ENCODE data around the gene GRAMD2B.

GRAMD2B gene

GRCh38 chr5:126454081-126454480, 30.9 kb downstream of the GRAMD2B start:
- H3K4me1 ChIP-seq (ENCODE audit: control insufficient read depth, insufficient read depth, low read length), result no peaks in the 10 kb centered on the region
- no peaks in the 10 kb centered on the region for H3K27me3 ChIP-seq (ENCODE audit: control insufficient read depth, insufficient read depth, low read length)
- H3K36me3 ChIP-seq (ENCODE audit: control insufficient read depth, insufficient read depth, low read length), result no peaks in the 10 kb centered on the region
- no peak overlapping the region for H3K9ac ChIP-seq (ENCODE audit: low read depth, low read length)
- no peak overlapping the region for H3K4me3 ChIP-seq (ENCODE audit: low read depth, low read length)
- no peaks in the 10 kb centered on the region for H3K9me3 ChIP-seq (ENCODE audit: control insufficient read depth, insufficient read depth, low read length)

GRCh38 chr5:126454535-126454934, 31.3 kb downstream of the GRAMD2B start:
- Histone ChIP-seq H3K4me3 (ENCODE audit: low read depth, low read length) (no peak overlapping the region), H3K27me3 (ENCODE audit: control insufficient read depth, insufficient read depth, low read length) (no peaks in the 10 kb centered on the region), H3K36me3 (ENCODE audit: control insufficient read depth, insufficient read depth, low read length) (no peaks in the 10 kb centered on the region), H3K9me3 (ENCODE audit: control insufficient read depth, insufficient read depth, low read length) (no peaks in the 10 kb centered on the region), H3K4me1 (ENCODE audit: control insufficient read depth, insufficient read depth, low read length) (no peaks in the 10 kb centered on the region), H3K9ac (ENCODE audit: low read depth, low read length) (no peak overlapping the region)

- H3K9ac ChIP-seq (ENCODE audit: low read depth, low read length), result no peak overlapping the region
- no peaks in the 10 kb centered on the region for H3K36me3 ChIP-seq (ENCODE audit: control insufficient read depth, insufficient read depth, low read length)
- H3K9me3 ChIP-seq (ENCODE audit: control insufficient read depth, insufficient read depth, low read length), result no peaks in the 10 kb centered on the region
- H3K4me3 ChIP-seq (ENCODE audit: low read depth, low read length), result no peak overlapping the region
- H3K4me1 ChIP-seq (ENCODE audit: control insufficient read depth, insufficient read depth, low read length), result no peaks in the 10 kb centered on the region
- H3K27me3 ChIP-seq (ENCODE audit: control insufficient read depth, insufficient read depth, low read length), result no peaks in the 10 kb centered on the region
Observed at GRCh38 chr5:126455264-126455663, 32.1 kb downstream of the GRAMD2B start.

- no peak overlapping the region for H3K4me3 ChIP-seq (ENCODE audit: low read depth, low read length)
- no peaks in the 10 kb centered on the region for H3K9me3 ChIP-seq (ENCODE audit: control insufficient read depth, insufficient read depth, low read length)
- no peak overlapping the region for H3K9ac ChIP-seq (ENCODE audit: low read depth, low read length)
- H3K36me3 ChIP-seq (ENCODE audit: control insufficient read depth, insufficient read depth, low read length), result no peaks in the 10 kb centered on the region
- H3K4me1 ChIP-seq (ENCODE audit: control insufficient read depth, insufficient read depth, low read length), result no peaks in the 10 kb centered on the region
- no peaks in the 10 kb centered on the region for H3K27me3 ChIP-seq (ENCODE audit: control insufficient read depth, insufficient read depth, low read length)
Observed at GRCh38 chr5:126455728-126456127, 32.5 kb downstream of the GRAMD2B start.

- Histone ChIP-seq H3K4me3 (ENCODE audit: low read depth, low read length) (no peak overlapping the region), H3K9ac (ENCODE audit: low read depth, low read length) (no peak overlapping the region), H3K9me3 (ENCODE audit: control insufficient read depth, insufficient read depth, low read length) (no peaks in the 10 kb centered on the region), H3K4me1 (ENCODE audit: control insufficient read depth, insufficient read depth, low read length) (no peaks in the 10 kb centered on the region), H3K36me3 (ENCODE audit: control insufficient read depth, insufficient read depth, low read length) (no peaks in the 10 kb centered on the region), H3K27me3 (ENCODE audit: control insufficient read depth, insufficient read depth, low read length) (no peaks in the 10 kb centered on the region)
Observed at GRCh38 chr5:126456217-126456820, 33.1 kb downstream of the GRAMD2B start.

- Histone ChIP-seq H3K9ac (ENCODE audit: low read depth, low read length) (no peak overlapping the region), H3K4me3 (ENCODE audit: low read depth, low read length) (no peak overlapping the region), H3K4me1 (ENCODE audit: control insufficient read depth, insufficient read depth, low read length) (no peaks in the 10 kb centered on the region), H3K36me3 (ENCODE audit: control insufficient read depth, insufficient read depth, low read length) (no peaks in the 10 kb centered on the region), H3K9me3 (ENCODE audit: control insufficient read depth, insufficient read depth, low read length) (no peaks in the 10 kb centered on the region), H3K27me3 (ENCODE audit: control insufficient read depth, insufficient read depth, low read length) (peaks cover 34% of the 10 kb centered on the region)
Observed at GRCh38 chr5:126460459-126460858, 37.2 kb downstream of the GRAMD2B start.

- Histone ChIP-seq H3K4me3 (ENCODE audit: low read depth, low read length) (no peak overlapping the region), H3K9ac (ENCODE audit: low read depth, low read length) (no peak overlapping the region), H3K4me1 (ENCODE audit: control insufficient read depth, insufficient read depth, low read length) (no peaks in the 10 kb centered on the region), H3K27me3 (ENCODE audit: control insufficient read depth, insufficient read depth, low read length) (peaks cover 38% of the 10 kb centered on the region), H3K36me3 (ENCODE audit: control insufficient read depth, insufficient read depth, low read length) (no peaks in the 10 kb centered on the region), H3K9me3 (ENCODE audit: control insufficient read depth, insufficient read depth, low read length) (no peaks in the 10 kb centered on the region)
Observed at GRCh38 chr5:126460977-126461376, 37.8 kb downstream of the GRAMD2B start.

- H3K27me3 ChIP-seq (ENCODE audit: control insufficient read depth, insufficient read depth, low read length), result peaks cover 44% of the 10 kb centered on the region
- no peaks in the 10 kb centered on the region for H3K36me3 ChIP-seq (ENCODE audit: control insufficient read depth, insufficient read depth, low read length)
- no peak overlapping the region for H3K4me3 ChIP-seq (ENCODE audit: low read depth, low read length)
Observed at GRCh38 chr5:126461838-126462237, 38.6 kb downstream of the GRAMD2B start.

GRCh38 chr5:126462239-126463014, 39.2 kb downstream of the GRAMD2B start:
- H3K9ac ChIP-seq (ENCODE audit: low read depth, low read length), result no peak overlapping the region
- H3K4me1 ChIP-seq (ENCODE audit: control insufficient read depth, insufficient read depth, low read length), result no peaks in the 10 kb centered on the region
- H3K4me3 ChIP-seq (ENCODE audit: low read depth, low read length), result no peak overlapping the region
- H3K27me3 ChIP-seq (ENCODE audit: control insufficient read depth, insufficient read depth, low read length), result peaks cover 44% of the 10 kb centered on the region
- H3K36me3 ChIP-seq (ENCODE audit: control insufficient read depth, insufficient read depth, low read length), result no peaks in the 10 kb centered on the region
- no peaks in the 10 kb centered on the region for H3K9me3 ChIP-seq (ENCODE audit: control insufficient read depth, insufficient read depth, low read length)

More at GRCh38 chr5:126461838-126462237, 38.6 kb downstream of the GRAMD2B start:
- Histone ChIP-seq H3K4me1 (ENCODE audit: control insufficient read depth, insufficient read depth, low read length) (no peaks in the 10 kb centered on the region), H3K9ac (ENCODE audit: low read depth, low read length) (no peak overlapping the region), H3K9me3 (ENCODE audit: control insufficient read depth, insufficient read depth, low read length) (no peaks in the 10 kb centered on the region)

- Histone ChIP-seq H3K4me1 (ENCODE audit: control insufficient read depth, insufficient read depth, low read length) (no peaks in the 10 kb centered on the region), H3K9ac (ENCODE audit: low read depth, low read length) (no peak overlapping the region), H3K9me3 (ENCODE audit: control insufficient read depth, insufficient read depth, low read length) (no peaks in the 10 kb centered on the region), H3K27me3 (ENCODE audit: control insufficient read depth, insufficient read depth, low read length) (peaks cover 44% of the 10 kb centered on the region), H3K4me3 (ENCODE audit: low read depth, low read length) (no peak overlapping the region), H3K36me3 (ENCODE audit: control insufficient read depth, insufficient read depth, low read length) (no peaks in the 10 kb centered on the region)
Observed at GRCh38 chr5:126464016-126464415, 40.8 kb downstream of the GRAMD2B start.

GRCh38 chr5:126464959-126465358, 41.8 kb downstream of the GRAMD2B start:
- Histone ChIP-seq H3K4me3 (ENCODE audit: low read depth, low read length) (no peak overlapping the region), H3K9me3 (ENCODE audit: control insufficient read depth, insufficient read depth, low read length) (no peaks in the 10 kb centered on the region), H3K9ac (ENCODE audit: low read depth, low read length) (no peak overlapping the region), H3K27me3 (ENCODE audit: control insufficient read depth, insufficient read depth, low read length) (peaks cover 44% of the 10 kb centered on the region), H3K4me1 (ENCODE audit: control insufficient read depth, insufficient read depth, low read length) (no peaks in the 10 kb centered on the region), H3K36me3 (ENCODE audit: control insufficient read depth, insufficient read depth, low read length) (no peaks in the 10 kb centered on the region)

- H3K9me3 ChIP-seq (ENCODE audit: control insufficient read depth, insufficient read depth, low read length), result no peaks in the 10 kb centered on the region
- H3K27me3 ChIP-seq (ENCODE audit: control insufficient read depth, insufficient read depth, low read length), result peaks cover 32% of the 10 kb centered on the region
- peaks cover 4% of the 10 kb centered on the region for H3K36me3 ChIP-seq (ENCODE audit: control insufficient read depth, insufficient read depth, low read length)
- H3K9ac ChIP-seq (ENCODE audit: low read depth, low read length), result no peak overlapping the region
- H3K4me3 ChIP-seq (ENCODE audit: low read depth, low read length), result no peak overlapping the region
- H3K4me1 ChIP-seq (ENCODE audit: control insufficient read depth, insufficient read depth, low read length), result peaks cover 5% of the 10 kb centered on the region
Observed at GRCh38 chr5:126468091-126468490, 44.9 kb downstream of the GRAMD2B start.

All from iPS-15b (cell line).